Measurements from ENCODE around the gene FCAMR.

GRCh38 chr1:206957639-206958038 lies 12.6 kb downstream of the FCAMR start:
- no peak for TF ChIP-seq ZBTB21 (CRISPR knock-in tag; IDR thresholded peaks at IDR 0.05; ENCODE audit: borderline replicate concordance)
- TF ChIP-seq, protein P1, sequence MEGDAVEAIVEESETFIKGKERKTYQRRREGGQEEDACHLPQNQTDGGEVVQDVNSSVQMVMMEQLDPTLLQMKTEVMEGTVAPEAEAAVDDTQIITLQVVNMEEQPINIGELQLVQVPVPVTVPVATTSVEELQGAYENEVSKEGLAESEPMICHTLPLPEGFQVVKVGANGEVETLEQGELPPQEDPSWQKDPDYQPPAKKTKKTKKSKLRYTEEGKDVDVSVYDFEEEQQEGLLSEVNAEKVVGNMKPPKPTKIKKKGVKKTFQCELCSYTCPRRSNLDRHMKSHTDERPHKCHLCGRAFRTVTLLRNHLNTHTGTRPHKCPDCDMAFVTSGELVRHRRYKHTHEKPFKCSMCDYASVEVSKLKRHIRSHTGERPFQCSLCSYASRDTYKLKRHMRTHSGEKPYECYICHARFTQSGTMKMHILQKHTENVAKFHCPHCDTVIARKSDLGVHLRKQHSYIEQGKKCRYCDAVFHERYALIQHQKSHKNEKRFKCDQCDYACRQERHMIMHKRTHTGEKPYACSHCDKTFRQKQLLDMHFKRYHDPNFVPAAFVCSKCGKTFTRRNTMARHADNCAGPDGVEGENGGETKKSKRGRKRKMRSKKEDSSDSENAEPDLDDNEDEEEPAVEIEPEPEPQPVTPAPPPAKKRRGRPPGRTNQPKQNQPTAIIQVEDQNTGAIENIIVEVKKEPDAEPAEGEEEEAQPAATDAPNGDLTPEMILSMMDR (IDR thresholded peaks at IDR 0.05) = no peak
- TF ChIP-seq, protein P2, sequence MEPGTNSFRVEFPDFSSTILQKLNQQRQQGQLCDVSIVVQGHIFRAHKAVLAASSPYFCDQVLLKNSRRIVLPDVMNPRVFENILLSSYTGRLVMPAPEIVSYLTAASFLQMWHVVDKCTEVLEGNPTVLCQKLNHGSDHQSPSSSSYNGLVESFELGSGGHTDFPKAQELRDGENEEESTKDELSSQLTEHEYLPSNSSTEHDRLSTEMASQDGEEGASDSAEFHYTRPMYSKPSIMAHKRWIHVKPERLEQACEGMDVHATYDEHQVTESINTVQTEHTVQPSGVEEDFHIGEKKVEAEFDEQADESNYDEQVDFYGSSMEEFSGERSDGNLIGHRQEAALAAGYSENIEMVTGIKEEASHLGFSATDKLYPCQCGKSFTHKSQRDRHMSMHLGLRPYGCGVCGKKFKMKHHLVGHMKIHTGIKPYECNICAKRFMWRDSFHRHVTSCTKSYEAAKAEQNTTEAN (CRISPR knock-in tag; IDR thresholded peaks at IDR 0.05) = no peak
- TF ChIP-seq, protein P3, sequence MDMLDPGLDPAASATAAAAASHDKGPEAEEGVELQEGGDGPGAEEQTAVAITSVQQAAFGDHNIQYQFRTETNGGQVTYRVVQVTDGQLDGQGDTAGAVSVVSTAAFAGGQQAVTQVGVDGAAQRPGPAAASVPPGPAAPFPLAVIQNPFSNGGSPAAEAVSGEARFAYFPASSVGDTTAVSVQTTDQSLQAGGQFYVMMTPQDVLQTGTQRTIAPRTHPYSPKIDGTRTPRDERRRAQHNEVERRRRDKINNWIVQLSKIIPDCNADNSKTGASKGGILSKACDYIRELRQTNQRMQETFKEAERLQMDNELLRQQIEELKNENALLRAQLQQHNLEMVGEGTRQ (CRISPR knock-in tag; IDR thresholded peaks at IDR 0.05) = no peak
- no peak for TF ChIP-seq FOXP4 (CRISPR knock-in tag; IDR thresholded peaks at IDR 0.05)
- TF ChIP-seq, protein P4, sequence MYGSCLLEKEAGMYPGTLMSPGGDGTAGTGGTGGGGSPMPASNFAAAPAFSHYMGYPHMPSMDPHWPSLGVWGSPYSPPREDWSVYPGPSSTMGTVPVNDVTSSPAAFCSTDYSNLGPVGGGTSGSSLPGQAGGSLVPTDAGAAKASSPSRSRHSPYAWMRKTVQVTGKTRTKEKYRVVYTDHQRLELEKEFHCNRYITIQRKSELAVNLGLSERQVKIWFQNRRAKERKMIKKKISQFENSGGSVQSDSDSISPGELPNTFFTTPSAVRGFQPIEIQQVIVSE (CRISPR knock-in tag; IDR thresholded peaks at IDR 0.05; ENCODE audit: borderline replicate concordance) = no peak
- no peak for TF ChIP-seq KAT7 (CRISPR knock-in tag; IDR thresholded peaks at IDR 0.05; ENCODE audit: borderline replicate concordance)
- TF ChIP-seq MAX (CRISPR knock-in tag; IDR thresholded peaks at IDR 0.05) = no peak
- TF ChIP-seq ATF3 (CRISPR knock-in tag; conservative IDR thresholded peaks at IDR 0.05) = no peak
- TF ChIP-seq, protein P5, sequence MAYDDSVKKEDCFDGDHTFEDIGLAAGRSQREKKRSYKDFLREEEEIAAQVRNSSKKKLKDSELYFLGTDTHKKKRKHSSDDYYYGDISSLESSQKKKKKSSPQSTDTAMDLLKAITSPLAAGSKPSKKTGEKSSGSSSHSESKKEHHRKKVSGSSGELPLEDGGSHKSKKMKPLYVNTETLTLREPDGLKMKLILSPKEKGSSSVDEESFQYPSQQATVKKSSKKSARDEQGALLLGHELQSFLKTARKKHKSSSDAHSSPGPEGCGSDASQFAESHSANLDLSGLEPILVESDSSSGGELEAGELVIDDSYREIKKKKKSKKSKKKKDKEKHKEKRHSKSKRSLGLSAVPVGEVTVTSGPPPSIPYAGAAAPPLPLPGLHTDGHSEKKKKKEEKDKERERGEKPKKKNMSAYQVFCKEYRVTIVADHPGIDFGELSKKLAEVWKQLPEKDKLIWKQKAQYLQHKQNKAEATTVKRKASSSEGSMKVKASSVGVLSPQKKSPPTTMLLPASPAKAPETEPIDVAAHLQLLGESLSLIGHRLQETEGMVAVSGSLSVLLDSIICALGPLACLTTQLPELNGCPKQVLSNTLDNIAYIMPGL (CRISPR knock-in tag; IDR thresholded peaks at IDR 0.05) = no peak
- TF ChIP-seq, protein P6, sequence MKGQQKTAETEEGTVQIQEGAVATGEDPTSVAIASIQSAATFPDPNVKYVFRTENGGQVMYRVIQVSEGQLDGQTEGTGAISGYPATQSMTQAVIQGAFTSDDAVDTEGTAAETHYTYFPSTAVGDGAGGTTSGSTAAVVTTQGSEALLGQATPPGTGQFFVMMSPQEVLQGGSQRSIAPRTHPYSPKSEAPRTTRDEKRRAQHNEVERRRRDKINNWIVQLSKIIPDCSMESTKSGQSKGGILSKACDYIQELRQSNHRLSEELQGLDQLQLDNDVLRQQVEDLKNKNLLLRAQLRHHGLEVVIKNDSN (CRISPR knock-in tag; IDR thresholded peaks at IDR 0.05) = no peak
- TF ChIP-seq, protein P7, sequence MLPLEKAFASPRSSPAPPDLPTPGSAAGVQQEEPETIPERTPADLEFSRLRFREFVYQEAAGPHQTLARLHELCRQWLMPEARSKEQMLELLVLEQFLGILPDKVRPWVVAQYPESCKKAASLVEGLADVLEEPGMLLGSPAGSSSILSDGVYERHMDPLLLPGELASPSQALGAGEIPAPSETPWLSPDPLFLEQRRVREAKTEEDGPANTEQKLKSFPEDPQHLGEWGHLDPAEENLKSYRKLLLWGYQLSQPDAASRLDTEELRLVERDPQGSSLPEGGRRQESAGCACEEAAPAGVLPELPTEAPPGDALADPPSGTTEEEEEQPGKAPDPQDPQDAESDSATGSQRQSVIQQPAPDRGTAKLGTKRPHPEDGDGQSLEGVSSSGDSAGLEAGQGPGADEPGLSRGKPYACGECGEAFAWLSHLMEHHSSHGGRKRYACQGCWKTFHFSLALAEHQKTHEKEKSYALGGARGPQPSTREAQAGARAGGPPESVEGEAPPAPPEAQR (CRISPR knock-in tag; IDR thresholded peaks at IDR 0.05) = no peak
- no peak for TF ChIP-seq FOXK1 (CRISPR knock-in tag; IDR thresholded peaks at IDR 0.05)
- TF ChIP-seq NFYB (CRISPR knock-in tag; conservative IDR thresholded peaks at IDR 0.05; ENCODE audit: low read depth) = no peak

Measured in WTC11 (cell line).